NCI-H1694 treated with DMSO at 0.1 percent for 48 hours (cell line): ENCODE measurements around the gene NTNG2.
"Not testable (repeated sequence)": the region's sequence is repeated elsewhere in the genome, so short reads cannot be mapped to it uniquely, and the experiment has no call there.

Experiments used
- DNase-seq: peaks from one replicate; lab custom pipeline; 2025; lab: John Stamatoyannopoulos, UW

Gene NTNG2

DNA sequence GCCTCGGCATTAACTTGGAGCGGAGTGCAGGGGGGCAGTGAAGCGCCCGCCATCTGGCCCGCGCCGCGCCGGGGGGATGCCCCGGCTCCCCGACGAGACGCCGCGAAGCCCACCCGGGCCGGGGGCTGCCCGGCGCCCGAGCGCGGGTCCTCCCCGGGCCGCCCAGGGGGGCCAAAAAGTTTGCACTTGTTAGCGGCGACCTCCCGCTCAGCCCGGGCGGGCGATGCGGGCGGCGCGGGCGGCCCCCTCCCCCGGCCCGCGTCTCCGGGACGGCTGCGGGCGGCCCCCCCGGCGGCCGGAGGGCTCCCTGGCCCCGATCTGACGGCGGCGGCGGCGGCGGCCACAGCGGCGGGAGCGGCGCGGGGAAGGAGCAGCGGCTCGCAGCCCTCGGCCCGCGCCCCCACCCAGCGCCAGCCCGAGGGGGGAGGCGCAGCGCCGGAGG, at the start of gene NTNG2:
Gene NTNG2 (plus strand): TSS at position 316 of the 442 bp plus-strand sequence. CDS start 4,774 bp downstream, outside the sequence.
- DNase-seq, result no peak

DNA sequence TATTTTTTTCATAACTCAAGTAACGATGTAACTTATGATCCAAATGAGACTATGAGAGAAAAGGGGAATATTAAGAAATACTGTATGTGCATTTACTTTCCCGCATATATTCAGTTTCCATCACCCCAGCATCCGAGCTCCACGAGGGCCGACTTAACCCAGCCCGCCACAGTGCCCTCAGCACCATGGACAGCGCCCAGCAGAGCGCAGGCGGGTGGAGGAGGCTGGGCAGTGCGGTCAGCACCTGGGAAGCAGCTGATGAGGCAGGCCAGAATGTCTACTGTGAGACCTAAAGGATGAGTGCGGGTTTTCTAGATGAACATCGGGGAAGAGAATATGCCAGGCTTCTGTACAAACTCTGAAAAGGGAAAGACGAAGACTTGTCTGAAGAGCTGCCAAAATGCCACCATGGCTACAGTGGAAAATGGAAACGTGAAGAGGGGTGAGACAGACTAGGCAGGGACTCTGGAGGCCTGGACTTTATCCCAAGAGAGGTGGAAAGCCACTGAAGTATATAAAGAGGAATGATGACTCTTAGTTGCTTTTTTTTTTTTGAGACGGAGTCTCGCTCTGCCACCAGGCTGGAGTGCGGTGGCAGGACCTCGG, 47.7 kb upstream of the NTNG2 start:
- no peak for DNase-seq

DNA sequence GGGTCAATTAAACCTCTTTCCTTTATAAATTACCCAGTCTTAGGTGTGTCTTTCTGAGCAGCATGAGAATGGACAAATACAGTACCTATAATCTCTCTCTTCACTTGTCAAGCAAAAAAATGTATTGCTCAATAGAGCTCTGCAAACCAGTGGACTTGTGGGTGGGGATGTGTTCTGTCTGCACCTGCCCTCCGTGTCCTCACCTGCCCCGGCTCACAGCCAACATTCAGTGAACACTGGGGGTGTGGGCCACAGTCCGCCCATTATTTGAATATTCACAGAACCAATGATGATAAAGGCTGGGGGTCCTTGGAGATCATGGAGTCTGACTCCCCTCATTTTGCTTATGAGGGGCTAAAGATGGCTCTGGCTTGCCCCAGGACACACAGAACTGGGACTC, 45.3 kb upstream of the NTNG2 start:
- no peak for DNase-seq

DNA sequence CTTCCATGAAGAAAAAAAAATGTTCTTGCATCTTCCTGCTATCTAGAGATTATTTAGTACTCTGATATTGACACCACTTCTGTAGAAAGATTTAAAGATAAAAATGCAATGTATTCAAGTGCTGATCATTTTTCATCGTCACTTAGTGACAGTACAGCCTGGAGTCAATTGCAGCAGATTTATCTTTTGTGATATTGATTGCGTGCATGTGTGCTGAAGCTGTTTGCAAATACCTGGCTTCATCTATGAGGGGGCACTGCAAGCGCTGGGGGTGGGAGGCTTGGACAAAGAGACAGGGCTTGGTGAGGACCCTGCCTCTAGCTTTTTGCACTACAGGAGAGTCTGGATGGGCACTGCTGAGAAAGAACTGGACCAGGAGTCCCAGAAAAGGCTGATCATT, 44.2 kb upstream of the NTNG2 start:
- no peak for DNase-seq

GRCh38 chr9:132121021-132121420, 40.8 kb upstream of the NTNG2 start:
- no peak for DNase-seq

- DNase-seq, result no peak
Measured at GRCh38 chr9:132124800-132125199, 37.1 kb upstream of the NTNG2 start.

- DNase-seq, result no peak
Measured at GRCh38 chr9:132125361-132125760, 36.5 kb upstream of the NTNG2 start.

GRCh38 chr9:132125944-132126679, 35.7 kb upstream of the NTNG2 start:
- no peak for DNase-seq

DNA sequence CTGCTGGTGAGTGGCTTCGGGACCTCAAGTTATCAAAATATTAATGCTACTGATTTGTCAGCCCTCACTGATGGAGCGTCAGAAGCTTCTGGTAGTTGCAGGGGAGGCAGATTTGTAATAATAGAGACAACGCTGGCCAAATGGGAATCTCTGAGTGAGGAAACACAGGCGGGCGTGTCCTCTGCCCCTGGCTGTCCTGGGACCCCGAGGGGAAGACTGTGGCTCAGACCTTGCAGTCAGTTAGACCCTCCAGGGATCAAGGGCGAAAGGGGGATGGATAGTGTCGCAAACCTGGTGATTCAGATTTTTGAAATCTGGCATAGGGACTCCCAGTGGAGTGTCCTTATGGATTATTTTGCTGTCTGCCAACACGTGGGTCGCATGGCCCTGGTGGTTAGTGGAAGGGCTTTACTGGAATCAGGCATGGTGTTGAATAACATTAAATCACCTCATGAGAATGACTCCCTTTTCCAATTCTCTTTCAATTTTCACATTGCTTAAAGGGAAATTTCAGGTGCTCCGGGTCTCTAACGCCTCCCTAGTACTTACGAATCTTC, 35.1 kb upstream of the NTNG2 start:
- DNase-seq, result no peak

- DNase-seq, result no peak
Measured at GRCh38 chr9:132127888-132128534, 33.8 kb upstream of the NTNG2 start.

DNA sequence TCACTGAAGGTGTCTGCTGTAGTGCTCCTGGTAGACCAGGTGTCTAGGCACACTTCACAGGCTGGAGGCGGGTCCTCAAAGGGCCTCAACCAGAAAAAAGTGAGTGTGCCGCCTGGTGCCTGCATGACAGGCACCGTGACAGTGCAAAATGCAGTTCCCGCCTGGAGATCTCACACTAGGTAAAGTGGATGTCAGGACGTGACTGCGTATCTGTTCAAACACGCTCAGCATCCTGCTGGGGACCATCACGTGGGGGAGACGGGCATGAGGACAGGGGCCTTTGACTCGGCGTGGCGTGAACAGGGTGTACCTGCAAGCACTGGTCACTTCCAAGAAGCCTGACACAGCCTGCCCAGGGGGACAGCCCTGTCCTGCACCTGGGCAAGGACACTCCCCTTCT, 32.3 kb upstream of the NTNG2 start:
- DNase-seq, result no peak

DNA sequence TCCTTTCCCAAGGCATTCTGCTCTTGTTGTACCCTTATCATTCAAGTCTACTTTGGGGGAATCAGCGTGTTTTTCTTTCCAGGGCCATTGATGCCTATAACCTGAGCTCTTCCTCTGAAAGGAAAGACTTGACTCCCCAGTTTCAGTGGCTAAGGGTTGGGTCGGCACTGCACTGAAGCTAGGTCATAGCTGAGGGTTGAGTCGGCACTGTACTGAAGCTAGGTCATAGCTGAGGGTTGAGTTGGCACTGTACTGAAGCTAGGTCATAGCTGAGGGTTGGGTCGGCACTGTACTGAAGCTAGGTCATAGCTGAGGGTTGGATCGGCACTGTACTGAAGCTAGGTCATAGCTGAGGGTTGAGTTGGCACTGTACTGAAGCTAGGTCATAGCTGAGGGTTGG, 27.8 kb upstream of the NTNG2 start:
- DNase-seq, result not testable (repeated sequence)

DNA sequence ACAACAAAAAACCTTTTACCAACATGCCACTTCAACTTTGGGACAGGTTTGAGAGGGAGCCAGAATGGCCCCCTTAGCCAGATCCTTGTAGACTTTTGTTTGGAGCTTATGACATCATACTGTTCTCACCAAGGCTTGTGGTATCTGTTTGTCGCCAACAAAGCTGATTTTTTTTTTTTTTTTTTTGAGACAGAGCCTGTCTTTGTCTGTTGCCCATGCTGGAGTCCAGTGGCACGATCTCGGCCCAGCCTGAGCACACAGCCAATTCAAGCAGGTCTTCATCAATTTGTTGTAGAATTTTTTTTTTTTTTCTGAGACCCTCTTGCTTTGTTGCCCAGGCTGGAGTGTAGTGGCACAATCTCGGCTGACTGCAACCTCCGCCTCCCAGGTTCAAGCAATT, 26.4 kb upstream of the NTNG2 start:
- no peak for DNase-seq

DNA sequence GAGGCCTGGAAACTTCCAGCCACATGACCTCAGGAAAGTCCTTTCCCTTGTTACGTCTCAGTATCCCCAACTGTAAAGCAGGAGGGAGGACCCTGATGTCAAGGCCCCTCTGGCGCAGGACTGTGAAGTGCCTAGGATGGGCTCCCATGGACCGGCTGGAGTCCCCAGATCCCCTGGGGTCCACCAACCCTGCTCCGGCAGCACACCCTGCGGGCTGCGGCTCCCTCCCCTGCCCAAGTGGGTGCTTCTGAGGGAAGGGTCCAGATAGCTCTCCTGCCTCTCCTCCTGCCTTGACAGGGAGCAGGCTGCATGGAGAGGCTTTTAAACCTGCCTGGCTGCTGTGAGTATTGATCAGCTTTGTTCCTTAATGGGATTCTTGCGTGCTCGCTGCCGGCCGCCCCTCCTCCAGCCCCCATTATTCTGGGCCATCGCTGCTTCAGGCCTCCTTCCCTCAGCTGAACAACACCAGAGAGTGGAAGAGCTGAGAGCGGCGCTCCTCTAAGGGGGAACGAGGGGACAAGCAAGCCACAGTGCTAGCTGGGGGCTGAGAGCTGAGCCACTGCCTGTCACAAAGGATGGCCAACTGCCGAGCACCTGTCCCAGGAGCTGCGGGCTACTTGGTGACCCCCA, 25.6 kb upstream of the NTNG2 start:
- no peak for DNase-seq

DNA sequence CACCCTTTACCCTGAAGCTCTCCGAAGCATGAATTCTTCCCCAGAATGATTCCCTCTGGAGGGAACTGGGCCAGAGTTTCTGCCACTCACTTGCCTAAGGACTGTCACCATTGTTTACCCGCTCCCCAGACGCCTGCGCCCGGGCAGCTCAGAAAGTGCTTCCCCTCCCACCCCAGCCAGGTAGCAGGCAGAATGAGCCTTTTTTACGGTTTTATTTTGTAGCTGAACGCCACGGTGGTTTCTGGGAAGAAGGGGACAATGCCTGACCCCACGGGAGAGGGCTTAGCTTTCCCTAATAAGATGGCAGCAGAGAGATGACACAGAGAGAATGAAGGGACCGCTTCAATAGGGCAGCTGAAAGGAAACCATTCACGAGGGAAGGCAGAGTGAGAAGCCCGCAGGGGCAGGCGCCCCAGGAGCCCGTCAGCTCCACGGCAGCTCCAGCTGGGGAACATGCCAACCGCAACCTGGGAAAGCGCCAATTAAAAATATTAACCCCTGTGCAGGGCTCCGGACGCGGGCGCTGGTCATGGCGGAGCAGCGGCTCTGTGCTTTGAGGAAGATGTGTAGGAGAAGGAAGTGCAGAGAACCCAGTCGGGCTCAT, 20.4 kb upstream of the NTNG2 start:
- no peak for DNase-seq

DNA sequence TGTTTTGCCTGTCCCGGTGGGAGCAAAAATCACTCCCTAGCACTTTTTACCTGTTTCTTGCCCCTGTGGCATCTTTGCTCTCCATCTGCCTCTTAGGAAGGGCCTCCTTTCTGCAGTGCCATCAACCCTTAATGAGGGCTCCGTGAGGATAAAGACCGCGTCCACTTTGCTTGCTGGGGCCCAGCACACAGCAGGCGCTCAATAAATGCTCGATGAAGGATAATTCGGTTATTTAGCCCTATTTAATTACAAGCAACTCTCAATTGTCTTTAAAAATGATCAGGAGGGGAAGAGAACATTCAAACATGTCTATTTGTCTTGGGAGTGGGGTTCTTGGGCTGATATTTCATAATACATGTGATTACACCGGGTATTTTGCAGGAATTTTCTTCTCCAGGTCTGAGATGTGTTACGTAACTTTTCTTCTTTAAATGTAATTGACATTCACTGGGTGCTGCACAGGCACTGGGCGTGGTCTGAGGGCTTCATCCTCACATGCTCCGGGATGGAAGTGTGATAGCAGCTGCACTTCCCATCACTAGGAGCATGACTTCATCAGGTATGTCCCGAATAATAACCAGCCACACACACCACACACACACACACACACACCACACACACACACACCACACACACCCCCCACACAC, 19.8 kb upstream of the NTNG2 start:
- no peak for DNase-seq

DNA sequence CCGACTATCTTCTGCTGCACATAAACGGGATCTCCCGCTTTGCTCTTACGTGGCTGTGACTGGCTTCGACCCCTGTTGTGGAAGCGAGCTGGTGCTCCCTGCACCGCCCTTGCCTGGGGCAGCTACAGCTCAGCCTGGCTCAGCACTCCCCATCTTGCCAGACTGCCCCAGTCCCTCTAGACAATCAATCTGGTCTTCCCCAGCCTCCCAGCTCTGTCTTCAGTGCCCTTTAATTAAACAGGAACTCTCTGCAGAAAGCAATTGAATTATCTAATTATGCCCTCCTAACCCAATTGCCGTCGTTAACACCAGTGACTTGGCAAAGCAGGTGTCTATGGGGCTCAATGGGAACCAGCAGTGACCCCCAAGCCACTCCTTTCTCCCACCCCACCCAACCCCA, 18.9 kb upstream of the NTNG2 start:
- DNase-seq, result no peak

- DNase-seq, result no peak
Measured at GRCh38 chr9:132143359-132143758, 18.5 kb upstream of the NTNG2 start.

DNA sequence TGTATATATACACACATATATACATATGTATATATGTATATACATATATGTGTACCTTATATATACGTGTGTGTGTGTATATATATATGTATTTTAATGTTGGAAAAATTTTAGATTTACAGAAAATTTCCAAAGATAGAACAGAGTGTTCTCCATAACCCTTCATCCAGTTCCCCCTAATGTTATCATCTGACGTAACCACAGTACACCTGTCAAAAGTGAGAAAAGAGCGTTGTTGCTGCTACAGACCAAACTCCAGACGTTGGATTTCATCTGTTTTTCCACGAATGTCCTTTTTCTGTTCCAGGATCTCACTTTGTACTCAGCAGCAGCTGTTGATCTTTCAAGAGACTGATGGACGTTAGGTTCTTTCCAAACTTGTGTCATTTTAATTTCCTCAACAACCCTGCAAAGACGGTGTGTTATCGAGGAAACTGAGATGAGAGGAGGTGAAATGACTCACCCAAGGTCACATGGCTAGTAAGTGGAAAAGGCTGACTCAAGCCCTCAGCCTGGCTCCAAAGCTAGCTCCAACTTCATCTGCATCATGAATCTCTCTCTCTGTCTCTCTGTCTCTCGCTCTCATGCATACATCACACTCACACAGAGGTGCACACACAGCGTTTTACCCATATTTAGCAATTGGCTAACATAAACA, 17.0 kb upstream of the NTNG2 start:
- no peak for DNase-seq

- DNase-seq, result no peak
Measured at GRCh38 chr9:132146039-132146438, 15.8 kb upstream of the NTNG2 start.

GRCh38 chr9:132146575-132146974, 15.3 kb upstream of the NTNG2 start:
- no peak for DNase-seq
